Osteoblast (primary cell): ENCODE measurements around the gene TSEN54. TPM values are rescaled to one million over a fixed set of nuclear protein-coding genes. Genes with fewer than 3 reads are reported as not detected.

ENCODE experiments used
- DNase-seq: peaks from one replicate; pipeline ENCODE4 v3.0.0; 2011; ENCODE audit warnings: low spot score, mixed read lengths; ENCODE audit not compliant: insufficient read length; ENCODE audit errors: missing footprints
- H2AFZ ChIP-seq: 2 replicates; pipeline ENCODE4 v1.6.0; 2011; ENCODE audit warnings: mild to moderate bottlenecking, low read length
- H3K27ac ChIP-seq: 2 replicates; pipeline ENCODE4 v1.5.1; 2011; ENCODE audit warnings: mild to moderate bottlenecking, low read depth, low read length, moderate library complexity
- H3K27me3 ChIP-seq: 2 replicates; pipeline ENCODE4 v1.6.0; 2012; ENCODE audit warnings: mild to moderate bottlenecking, control low read depth, inconsistent platforms, low read length, moderate library complexity; ENCODE audit not compliant: insufficient read depth
- H3K36me3 ChIP-seq: 2 replicates; pipeline ENCODE4 v1.5.1; 2011; ENCODE audit warnings: mild to moderate bottlenecking, low read length, control low read depth, moderate library complexity; ENCODE audit not compliant: insufficient read depth
- H3K4me1 ChIP-seq: 2 replicates; pipeline ENCODE4 v1.5.1; 2011; ENCODE audit warnings: mild to moderate bottlenecking, low read length, control low read depth, moderate library complexity; ENCODE audit not compliant: insufficient read depth
- H3K4me2 ChIP-seq: 2 replicates; pipeline ENCODE4 v1.6.0; 2011; ENCODE audit warnings: mild to moderate bottlenecking, low read length; ENCODE audit not compliant: insufficient read depth
- H3K4me3 ChIP-seq: fragments of 200-600 bp; sonication (generic); 3 replicates; pipeline ENCODE4 v1.5.1; 2012; ENCODE audit warnings: mild to moderate bottlenecking, low read length, inconsistent platforms; ENCODE audit not compliant: insufficient read depth
- H3K79me2 ChIP-seq: 2 replicates; pipeline ENCODE4 v1.6.0; 2012; ENCODE audit warnings: mild to moderate bottlenecking, low read length, control low read depth, inconsistent platforms; ENCODE audit not compliant: insufficient read depth
- H3K9me3 ChIP-seq: 2 replicates; pipeline ENCODE4 v1.5.1; 2011; ENCODE audit warnings: low read depth, low read length, control low read depth
- H4K20me1 ChIP-seq: 2 replicates; pipeline ENCODE4 v1.6.0; 2012; ENCODE audit warnings: mild to moderate bottlenecking, low read length, control low read depth; ENCODE audit not compliant: insufficient read depth
- CTCF ChIP-seq: IDR thresholded peaks from 2 replicates; pipeline ENCODE4 v1.5.1; 2011; ENCODE audit warnings: mild to moderate bottlenecking, low read depth, low read length, moderate library complexity; ENCODE audit errors: extremely low read depth
- total RNA-seq: library from RNA; depleted of rRNA; stranded (reverse); fragments of >200 nt; gene quantifications from 2 replicates; pipeline ENCODE4 v1.2.3, GENCODE V29; 2012

Gene TSEN54
- total RNA-seq, 1 donor, result 10.9 TPM

DNA sequence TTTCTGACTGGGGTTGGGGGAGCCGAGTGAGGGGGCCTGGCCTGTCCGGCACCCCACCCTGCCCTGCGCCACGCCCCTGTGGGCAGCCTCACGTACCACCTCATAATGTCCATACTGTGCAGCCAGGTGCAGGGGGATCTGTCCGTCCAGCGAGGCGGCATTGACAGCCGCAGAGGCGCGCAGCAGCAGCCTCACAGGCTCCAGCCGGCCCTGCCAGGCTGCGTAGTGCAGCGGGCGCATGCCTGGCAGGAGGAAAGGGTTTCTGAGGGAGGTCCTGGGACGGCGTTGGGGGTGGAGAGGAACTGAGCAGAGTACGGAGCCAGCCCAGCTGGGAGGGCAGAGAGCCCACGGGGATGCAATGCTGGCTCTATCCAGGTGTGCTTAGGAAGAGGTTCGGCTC, 9.4 kb upstream of the TSEN54 start:
- no peaks in the 10 kb centered on the region for H3K9me3 ChIP-seq
- DNase-seq, result no peak
- no peak for TF ChIP-seq CTCF
- H3K4me1 ChIP-seq, result no peaks in the 10 kb centered on the region
- H3K27ac ChIP-seq, result no peak overlapping the region
- H3K4me2 ChIP-seq, result no peak overlapping the region
- H2AFZ ChIP-seq, result no peak overlapping the region
- H3K79me2 ChIP-seq, result peaks cover 9% of the 10 kb centered on the region
- no peaks in the 10 kb centered on the region for H3K27me3 ChIP-seq
- H3K4me3 ChIP-seq, result no peak overlapping the region
- peaks cover 5% of the 10 kb centered on the region for H3K36me3 ChIP-seq
- peaks cover 35% of the 10 kb centered on the region for H4K20me1 ChIP-seq

- H3K4me1 ChIP-seq, result no peaks in the 10 kb centered on the region
- DNase-seq, result no peak
- no peaks in the 10 kb centered on the region for H3K9me3 ChIP-seq
- no peaks in the 10 kb centered on the region for H3K27me3 ChIP-seq
- peaks cover 10% of the 10 kb centered on the region for H3K36me3 ChIP-seq
- H3K4me2 ChIP-seq, result no peak overlapping the region
- no peak overlapping the region for H3K4me3 ChIP-seq
- TF ChIP-seq CTCF, result no peak
- no peak overlapping the region for H3K27ac ChIP-seq
- H2AFZ ChIP-seq, result no peak overlapping the region
- peaks cover 40% of the 10 kb centered on the region for H4K20me1 ChIP-seq
- peaks cover 14% of the 10 kb centered on the region for H3K79me2 ChIP-seq
Measured at GRCh38 chr17:75507733-75508719, 8.3 kb upstream of the TSEN54 start.

- TF ChIP-seq CTCF, result no peak
- no peak overlapping the region for H3K4me3 ChIP-seq
- no peak overlapping the region for H3K4me2 ChIP-seq
- H4K20me1 ChIP-seq, result peaks cover 46% of the 10 kb centered on the region
- H2AFZ ChIP-seq, result no peak overlapping the region
- H3K36me3 ChIP-seq, result peaks cover 10% of the 10 kb centered on the region
- H3K4me1 ChIP-seq, result peaks cover under 1% of the 10 kb centered on the region
- no peaks in the 10 kb centered on the region for H3K9me3 ChIP-seq
- DNase-seq, result no peak
- H3K27me3 ChIP-seq, result no peaks in the 10 kb centered on the region
- no peak overlapping the region for H3K27ac ChIP-seq
- H3K79me2 ChIP-seq, result peaks cover 21% of the 10 kb centered on the region
Measured at GRCh38 chr17:75508931-75509361, 7.4 kb upstream of the TSEN54 start.

DNA sequence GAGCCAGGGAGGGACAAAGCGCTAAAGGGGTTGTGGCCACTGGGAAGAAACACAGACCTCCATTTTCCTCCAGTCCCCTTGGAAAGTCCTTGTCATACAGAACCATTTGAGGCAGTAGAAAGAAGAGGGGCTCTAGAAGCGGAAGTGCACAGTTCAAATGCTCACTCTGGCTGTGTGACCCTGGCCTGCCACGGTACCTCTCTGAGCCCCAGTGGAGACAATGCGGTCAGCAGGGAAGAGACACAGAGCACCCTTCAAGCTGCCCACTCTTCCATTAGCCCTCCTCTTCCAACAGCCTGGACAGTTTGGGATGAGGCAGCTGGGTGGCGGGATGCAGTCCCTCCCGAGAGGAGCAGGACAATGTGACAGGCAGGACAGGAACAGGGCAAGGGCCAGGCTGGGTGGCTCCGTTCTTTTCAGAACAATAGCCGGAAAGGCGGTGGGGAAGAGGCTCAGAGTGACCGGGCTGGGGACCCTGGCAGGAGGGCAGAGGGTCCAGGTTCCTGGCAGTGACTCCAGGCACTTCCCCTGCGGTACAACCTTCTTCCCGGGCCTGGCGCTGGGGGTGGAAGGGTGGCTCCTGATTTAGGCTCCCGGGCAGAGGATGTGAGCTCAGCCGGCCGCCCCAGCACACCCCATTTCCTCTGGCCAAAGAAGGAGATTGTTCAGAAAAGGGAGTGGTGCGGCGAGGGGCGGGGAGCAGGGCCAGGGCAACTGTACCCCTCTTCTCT, 6.6 kb upstream of the TSEN54 start:
- no peaks in the 10 kb centered on the region for H3K9me3 ChIP-seq
- no peak overlapping the region for H3K4me3 ChIP-seq
- H3K79me2 ChIP-seq, result peaks cover 28% of the 10 kb centered on the region
- DNase-seq, result no peak
- no peak for TF ChIP-seq CTCF
- no peak overlapping the region for H3K27ac ChIP-seq
- peaks cover 7% of the 10 kb centered on the region for H3K4me1 ChIP-seq
- H3K36me3 ChIP-seq, result peaks cover 10% of the 10 kb centered on the region
- no peak overlapping the region for H2AFZ ChIP-seq
- peaks cover 44% of the 10 kb centered on the region for H4K20me1 ChIP-seq
- H3K4me2 ChIP-seq, result no peak overlapping the region
- no peaks in the 10 kb centered on the region for H3K27me3 ChIP-seq
